Measurements from ENCODE around the gene ABCA10.

DNA sequence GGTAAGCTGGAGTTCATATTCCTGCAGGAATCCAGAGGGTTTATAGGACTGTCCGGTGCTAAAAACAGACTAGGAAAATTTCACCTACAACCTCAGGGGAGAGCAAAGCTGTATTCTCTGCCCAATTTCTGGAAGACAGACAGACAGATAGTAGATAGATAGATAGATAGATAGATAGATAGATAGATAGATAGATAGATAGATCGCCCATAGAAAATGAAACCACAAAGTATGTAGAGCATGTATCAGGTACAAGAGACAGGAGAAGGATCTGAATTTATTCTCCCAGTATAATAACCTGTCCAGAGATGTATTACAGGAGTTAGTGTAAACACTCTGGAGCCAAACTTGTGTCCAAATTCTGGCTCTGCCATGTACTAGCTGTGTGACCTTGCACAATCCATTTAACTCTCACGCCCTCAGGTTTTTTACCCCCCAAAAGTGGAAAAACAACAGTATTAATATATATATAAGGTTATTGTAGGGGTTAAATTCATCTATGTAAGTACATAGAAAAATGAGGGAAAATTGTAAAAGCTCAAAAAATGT, 84.9 kb downstream of the ABCA10 start:
- no peak for TF ChIP-seq SPI1 (IDR thresholded peaks at IDR 0.05; ENCODE audit: low read depth, low read length)
- TF ChIP-seq POLR2A (IDR thresholded peaks at IDR 0.05; ENCODE audit: low read depth, low read length): no peak
- TF ChIP-seq POLR2AphosphoS5 (IDR thresholded peaks at IDR 0.05; ENCODE audit: low read depth, low read length): no peak
- no peak for TF ChIP-seq TAF1 (IDR thresholded peaks at IDR 0.05; ENCODE audit: low read depth, low read length)
- no peak for TF ChIP-seq PAX5 (IDR thresholded peaks at IDR 0.05; ENCODE audit: insufficient read depth, low read length, severe bottlenecking)

Data from GM12891 (cell line).